Activated naive CD8-positive, alpha-beta T cell treated with anti-CD3 and anti-CD28 coated beads for 36 hours (primary cell): ENCODE measurements around the gene SLC36A4. TPM values are rescaled to one million over a fixed set of nuclear protein-coding genes. Genes with fewer than 3 reads are reported as not detected.
A peak's percentile ranks its signal among the peaks of the same experiment; 100 is the strongest.
"Not testable (repeated sequence)": the region's sequence is repeated elsewhere in the genome, so short reads cannot be mapped to it uniquely, and the experiment has no call there.

Experiments
- DNase-seq: peaks from one replicate; pipeline ENCODE4 v3.0.0; 2021
- H3K27ac Mint-ChIP-seq: one replicate; pipeline ENCODE4 v1.8.0; 2022; ENCODE audit warnings: mild to moderate bottlenecking, moderate library complexity, mixed read lengths
- H3K27me3 Mint-ChIP-seq: one replicate; pipeline ENCODE4 v1.8.0; 2022; ENCODE audit warnings: mild to moderate bottlenecking, mixed read lengths
- H3K36me3 Mint-ChIP-seq: one replicate; pipeline ENCODE4 v1.8.0; 2021; ENCODE audit warnings: mild to moderate bottlenecking, mixed read lengths
- H3K4me1 Mint-ChIP-seq: one replicate; pipeline ENCODE4 v1.8.0; 2021; ENCODE audit warnings: mixed read lengths
- H3K4me3 Mint-ChIP-seq: one replicate; pipeline ENCODE4 v1.8.0; 2022; ENCODE audit warnings: mild to moderate bottlenecking, moderate library complexity, mixed read lengths
- H3K9me3 Mint-ChIP-seq: one replicate; pipeline ENCODE4 v1.8.0; 2022; ENCODE audit warnings: mixed read lengths
- total RNA-seq, 2 experiments: library from RNA; stranded (reverse); gene quantifications; one replicate each; pipeline ENCODE4 v1.2.3, GENCODE V29; 2021

SLC36A4 gene
- total RNA-seq, 2 experiments from 2014 or later = 15.2 to 15.3 TPM

DNA sequence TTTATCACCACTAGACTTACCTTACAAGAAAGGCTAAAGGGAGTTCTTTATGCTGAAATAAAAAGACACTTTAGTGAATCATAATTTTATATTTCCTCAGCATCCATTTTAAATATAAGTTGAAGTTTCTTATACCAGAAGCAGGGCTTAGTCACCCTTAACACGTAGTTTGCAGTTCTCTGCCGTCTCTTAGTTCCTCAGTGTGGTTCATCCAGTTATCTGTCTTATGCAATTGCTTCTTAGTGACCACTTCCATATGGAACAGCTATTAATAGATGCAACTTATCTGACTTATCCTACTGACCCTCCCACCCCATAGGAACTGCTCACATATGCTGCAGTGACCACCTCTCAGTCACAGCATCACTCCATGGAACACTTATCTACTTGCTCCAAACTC is 11.7 kb upstream of the SLC36A4 start:
- peaks cover 9% of the 10 kb centered on the region for H3K27me3 Mint-ChIP-seq
- peaks cover 5% of the 10 kb centered on the region for H3K9me3 Mint-ChIP-seq
- no peak overlapping the region for H3K27ac Mint-ChIP-seq
- peaks cover 2% of the 10 kb centered on the region for H3K36me3 Mint-ChIP-seq
- no peaks in the 10 kb centered on the region for H3K4me1 Mint-ChIP-seq
- no peak overlapping the region for H3K4me3 Mint-ChIP-seq
- no peak for DNase-seq

DNA sequence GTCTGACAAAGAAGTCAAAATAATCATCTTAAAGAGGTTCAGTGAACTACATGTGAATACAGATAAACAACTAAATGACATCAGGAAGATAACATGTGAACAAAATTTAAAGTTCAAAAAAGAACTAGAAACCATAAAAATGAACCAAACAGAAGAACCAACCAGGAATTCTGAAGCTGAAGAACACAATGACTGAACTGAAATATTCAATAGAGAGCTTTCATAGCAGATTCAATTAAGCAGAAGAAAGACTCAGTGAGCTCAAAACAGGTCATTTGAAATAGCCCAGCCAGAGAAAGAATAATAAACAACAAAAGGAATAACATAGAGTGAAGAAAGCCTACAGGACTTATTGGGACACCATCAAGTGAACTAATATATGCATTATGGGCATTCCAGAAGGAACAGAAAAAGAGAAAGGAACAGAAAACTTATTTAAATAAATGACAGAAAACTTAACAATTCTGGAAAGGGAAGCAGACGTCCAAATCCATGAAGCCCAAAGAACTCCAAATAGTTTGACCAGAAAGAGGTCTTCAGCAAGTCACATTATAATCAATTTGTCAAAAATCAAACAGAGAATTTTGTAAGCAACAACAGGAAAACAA is 11.0 kb upstream of the SLC36A4 start:
- H3K27ac Mint-ChIP-seq = no peak overlapping the region
- peaks cover 5% of the 10 kb centered on the region for H3K9me3 Mint-ChIP-seq
- peaks cover 12% of the 10 kb centered on the region for H3K27me3 Mint-ChIP-seq
- H3K4me1 Mint-ChIP-seq = no peaks in the 10 kb centered on the region
- no peak overlapping the region for H3K4me3 Mint-ChIP-seq
- H3K36me3 Mint-ChIP-seq = peaks cover 2% of the 10 kb centered on the region
- DNase-seq = no peak

DNA sequence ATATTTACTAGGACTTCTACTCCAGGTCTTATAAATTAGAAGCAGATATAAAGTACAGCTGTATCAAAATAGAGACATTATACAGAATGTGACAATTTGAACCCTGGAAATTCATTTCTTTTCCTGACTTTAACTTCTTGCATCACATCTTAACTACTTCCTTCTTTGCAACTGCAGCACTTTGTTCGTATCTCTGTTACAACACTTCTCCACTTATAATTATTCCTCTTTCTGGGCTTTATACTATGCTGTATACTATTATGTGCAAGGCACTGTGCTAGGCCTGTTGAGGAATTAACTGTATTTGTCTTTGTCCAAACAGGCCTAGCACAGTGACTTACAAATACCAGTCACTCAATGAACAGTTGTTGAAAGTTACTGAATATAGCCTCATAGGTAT is 1.8 kb upstream of the SLC36A4 start:
- no peaks in the 10 kb centered on the region for H3K9me3 Mint-ChIP-seq
- no peak overlapping the region for H3K4me3 Mint-ChIP-seq
- H3K36me3 Mint-ChIP-seq = peaks cover 2% of the 10 kb centered on the region
- H3K27ac Mint-ChIP-seq = no peak overlapping the region
- no peak for DNase-seq
- peaks cover 10% of the 10 kb centered on the region for H3K4me1 Mint-ChIP-seq
- peaks cover 8% of the 10 kb centered on the region for H3K27me3 Mint-ChIP-seq

DNA sequence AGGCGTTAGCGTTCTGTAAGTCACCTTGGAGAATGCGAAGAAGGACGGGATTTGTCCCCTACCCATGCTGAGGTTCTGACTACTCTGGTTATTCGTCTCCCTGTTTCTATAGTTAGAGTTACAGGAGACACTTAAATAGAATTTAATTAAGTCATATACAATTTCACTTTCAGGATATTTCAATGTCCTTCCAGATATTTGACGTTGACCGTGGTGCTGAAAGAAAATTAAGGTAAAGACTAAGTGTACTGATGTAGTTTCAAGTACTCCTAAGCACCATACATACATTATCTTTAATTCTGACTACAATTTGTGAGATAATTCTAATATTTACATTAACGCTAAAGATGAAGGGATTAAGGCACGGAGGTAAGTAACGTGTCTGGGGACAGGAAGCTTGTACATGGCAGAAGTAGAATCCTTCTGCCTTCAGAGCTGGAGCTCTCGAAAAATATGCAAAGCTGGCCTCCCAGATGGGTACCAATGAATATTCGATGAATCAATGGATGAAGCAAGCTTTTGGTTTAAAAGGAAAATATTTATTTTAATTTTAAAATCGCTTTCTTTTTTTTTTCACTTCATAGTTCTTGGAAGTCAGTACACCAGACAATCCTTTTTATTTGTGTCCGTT is 539 bp upstream of the SLC36A4 start:
- H3K4me1 Mint-ChIP-seq = peaks cover 14% of the 10 kb centered on the region
- H3K9me3 Mint-ChIP-seq = no peaks in the 10 kb centered on the region
- peaks cover 5% of the 10 kb centered on the region for H3K27me3 Mint-ChIP-seq

DNA sequence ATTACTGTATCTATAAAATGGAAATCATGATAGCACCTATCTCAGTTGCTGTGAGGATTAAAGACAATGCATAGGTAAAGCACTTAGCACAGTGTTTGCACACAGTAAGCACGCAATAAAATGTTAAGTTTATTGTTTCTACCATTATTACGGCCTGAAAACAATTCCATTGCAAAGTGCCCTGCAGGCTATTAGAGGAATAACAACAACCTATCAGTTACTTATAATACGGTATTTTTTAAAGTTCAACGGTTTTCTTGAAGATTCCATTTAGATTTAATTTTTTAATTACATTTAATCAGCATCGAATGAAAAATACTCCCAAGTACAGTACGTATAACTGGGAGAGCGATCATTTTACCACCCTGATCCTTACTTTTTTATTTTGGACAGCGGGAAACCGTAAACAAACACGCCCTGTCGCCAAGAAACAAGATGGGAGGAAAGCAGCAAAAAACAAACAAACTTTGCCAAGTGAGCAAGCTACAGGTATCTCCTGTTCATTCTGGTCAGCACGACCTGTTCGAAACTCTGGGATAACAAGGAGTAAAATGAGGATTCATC is 893 bp downstream of the SLC36A4 start:
- H3K4me1 Mint-ChIP-seq = peaks cover 18% of the 10 kb centered on the region
- no peak for DNase-seq
- H3K27ac Mint-ChIP-seq = peak overlapping the region; percentile 94
- no peaks in the 10 kb centered on the region for H3K27me3 Mint-ChIP-seq
- H3K4me3 Mint-ChIP-seq = peak overlapping the region; percentile 95
- H3K36me3 Mint-ChIP-seq = peaks cover 6% of the 10 kb centered on the region
- H3K9me3 Mint-ChIP-seq = no peaks in the 10 kb centered on the region

More for the DNA sequence above, 539 bp upstream of the SLC36A4 start:
- DNase-seq = no peak
- peak overlapping the region; percentile 94 for H3K27ac Mint-ChIP-seq
- peak overlapping the region; percentile 95 for H3K4me3 Mint-ChIP-seq
- peaks cover 4% of the 10 kb centered on the region for H3K36me3 Mint-ChIP-seq

DNA sequence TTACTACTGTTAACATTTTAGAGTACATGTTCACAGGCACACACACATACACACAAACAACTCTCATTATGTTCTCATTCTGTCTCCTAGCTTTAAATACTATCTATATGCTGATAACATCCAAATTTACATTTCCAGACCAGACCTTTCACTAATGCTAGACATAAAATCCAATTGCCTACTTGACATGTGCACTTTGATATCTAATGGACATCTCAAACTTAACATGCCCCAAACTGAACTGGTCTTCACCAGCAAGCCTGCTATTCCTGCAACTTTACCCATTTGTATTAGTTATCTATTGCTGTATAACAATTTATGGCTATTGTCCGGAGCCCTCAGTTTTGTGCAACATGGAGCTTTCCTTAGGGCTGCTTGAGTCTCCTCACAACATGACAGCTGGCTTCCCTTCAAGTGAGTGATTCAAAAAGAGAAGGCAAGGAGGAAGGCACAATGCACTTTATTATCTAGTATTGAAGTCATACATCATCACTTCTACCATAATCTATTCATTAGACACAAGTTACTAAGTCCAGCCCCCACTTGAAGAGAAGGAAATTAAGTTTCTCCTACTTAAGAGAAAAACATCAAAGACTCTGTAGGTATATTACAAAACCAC is 3.0 kb downstream of the SLC36A4 start:
- no peak overlapping the region for H3K4me3 Mint-ChIP-seq
- DNase-seq = no peak
- no peak overlapping the region for H3K27ac Mint-ChIP-seq
- peaks cover 19% of the 10 kb centered on the region for H3K4me1 Mint-ChIP-seq
- H3K9me3 Mint-ChIP-seq = no peaks in the 10 kb centered on the region
- H3K27me3 Mint-ChIP-seq = no peaks in the 10 kb centered on the region
- peaks cover 6% of the 10 kb centered on the region for H3K36me3 Mint-ChIP-seq

DNA sequence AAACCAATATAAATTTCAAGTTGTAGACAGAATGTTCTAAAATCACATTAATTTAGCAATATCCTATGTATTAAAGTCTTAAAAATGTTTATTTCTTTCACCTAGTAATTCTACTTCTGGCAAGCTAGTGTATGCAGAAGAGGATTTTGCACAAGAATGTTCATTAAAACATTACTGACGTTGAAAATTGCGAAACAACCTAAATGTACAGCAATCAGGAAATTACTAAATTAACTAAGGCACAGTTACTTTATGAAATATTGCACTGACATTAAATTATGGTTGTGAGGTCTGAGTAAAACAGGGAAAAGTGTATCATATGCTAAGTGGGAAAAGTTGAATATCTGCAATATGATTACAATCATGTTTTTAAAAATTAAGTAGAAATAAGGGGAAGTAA is 4.1 kb downstream of the SLC36A4 start:
- H3K27ac Mint-ChIP-seq = no peak overlapping the region
- H3K9me3 Mint-ChIP-seq = peaks cover 1% of the 10 kb centered on the region
- H3K4me3 Mint-ChIP-seq = no peak overlapping the region
- no peaks in the 10 kb centered on the region for H3K27me3 Mint-ChIP-seq
- H3K4me1 Mint-ChIP-seq = peaks cover 19% of the 10 kb centered on the region
- H3K36me3 Mint-ChIP-seq = peaks cover 6% of the 10 kb centered on the region
- DNase-seq = no peak

DNA sequence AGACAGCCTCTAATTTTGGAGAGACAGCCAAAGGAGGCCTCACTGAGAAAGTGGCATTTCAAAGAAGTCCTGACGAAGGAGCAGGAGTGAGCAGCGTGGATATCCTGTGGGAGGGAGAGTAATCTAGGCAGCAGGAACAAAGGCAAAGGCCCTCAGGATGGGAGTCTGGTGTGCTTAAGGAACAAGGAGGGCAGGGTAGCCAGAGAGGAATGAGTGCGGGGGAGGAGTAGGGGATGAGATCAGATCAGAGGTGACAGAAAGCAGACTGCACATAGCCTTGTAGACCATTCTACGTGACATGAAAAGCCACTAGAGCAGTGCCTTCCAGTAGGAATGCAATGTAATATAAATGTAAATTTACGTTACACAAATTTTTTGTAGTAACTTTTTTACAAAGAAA is 5.6 kb downstream of the SLC36A4 start:
- Mint-ChIP-seq H3K9me3 (peaks cover 10% of the 10 kb centered on the region), H3K27ac (no peak overlapping the region), H3K4me3 (no peak overlapping the region), H3K27me3 (no peaks in the 10 kb centered on the region), H3K4me1 (peaks cover 19% of the 10 kb centered on the region), H3K36me3 (peaks cover 15% of the 10 kb centered on the region)
- no peak for DNase-seq

DNA sequence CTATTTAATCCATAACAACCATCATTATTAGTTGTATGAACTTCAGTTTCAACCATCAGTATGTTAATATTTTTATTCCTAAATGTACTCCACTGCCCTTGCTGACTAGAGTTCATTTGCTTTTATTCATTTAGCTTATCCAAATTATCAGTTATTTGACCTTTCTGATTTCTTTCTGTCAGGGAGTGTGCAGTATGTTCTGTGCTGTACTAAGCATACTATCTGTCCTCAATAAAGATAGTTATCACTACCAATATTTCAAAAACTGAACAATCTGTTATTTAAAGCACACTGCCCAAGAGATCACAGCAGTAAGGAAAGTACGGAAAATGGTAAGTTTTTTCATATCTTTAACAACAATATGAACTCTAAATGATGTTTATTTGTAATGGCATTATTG is 8.3 kb downstream of the SLC36A4 start:
- peaks cover 10% of the 10 kb centered on the region for H3K9me3 Mint-ChIP-seq
- no peak overlapping the region for H3K27ac Mint-ChIP-seq
- H3K4me3 Mint-ChIP-seq = no peak overlapping the region
- H3K27me3 Mint-ChIP-seq = no peaks in the 10 kb centered on the region
- DNase-seq = no peak
- H3K4me1 Mint-ChIP-seq = peaks cover 9% of the 10 kb centered on the region
- peaks cover 20% of the 10 kb centered on the region for H3K36me3 Mint-ChIP-seq

DNA sequence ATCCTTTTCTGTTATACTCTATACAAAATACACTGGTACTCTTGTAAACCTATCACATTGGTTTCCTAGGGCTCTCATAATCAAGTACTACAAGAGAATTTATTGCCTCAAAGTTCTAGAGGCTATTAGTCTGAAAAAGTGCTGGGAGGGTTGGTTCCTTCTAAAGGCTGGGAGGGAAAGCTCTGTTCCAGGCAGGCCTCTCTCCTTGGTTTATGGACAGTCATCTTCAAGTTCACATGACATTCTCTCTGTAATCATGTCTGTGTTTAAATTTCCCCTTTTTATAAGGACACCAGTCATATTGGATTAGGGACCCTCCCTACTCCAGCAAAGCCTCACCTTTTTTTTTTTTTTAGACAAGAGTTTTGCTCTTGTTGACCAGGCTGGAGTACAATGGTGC is 9.1 kb downstream of the SLC36A4 start:
- H3K36me3 Mint-ChIP-seq = peaks cover 19% of the 10 kb centered on the region
- H3K27ac Mint-ChIP-seq = no peak overlapping the region
- H3K27me3 Mint-ChIP-seq = no peaks in the 10 kb centered on the region
- H3K4me1 Mint-ChIP-seq = peaks cover 7% of the 10 kb centered on the region
- peaks cover 10% of the 10 kb centered on the region for H3K9me3 Mint-ChIP-seq
- no peak for DNase-seq
- H3K4me3 Mint-ChIP-seq = no peak overlapping the region

DNA sequence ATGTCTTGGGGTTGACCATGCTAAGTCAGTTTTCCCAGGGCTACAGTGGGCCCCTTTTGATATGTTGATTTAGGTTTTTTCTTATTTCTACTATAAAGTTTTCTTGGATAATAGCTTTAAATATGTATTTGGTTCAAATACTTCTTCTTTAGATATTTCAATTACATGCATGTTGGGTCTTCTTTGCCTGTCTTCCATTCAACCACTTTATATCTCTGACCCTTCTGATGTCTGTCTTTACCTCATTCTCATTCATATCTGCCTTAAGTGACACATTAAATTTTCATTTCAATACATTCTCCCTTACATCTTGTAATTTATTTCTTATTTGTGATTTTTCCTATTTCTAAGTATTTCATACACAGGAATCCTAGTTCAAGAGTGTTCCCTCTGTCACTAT is 10.5 kb downstream of the SLC36A4 start:
- peaks cover 7% of the 10 kb centered on the region for H3K4me1 Mint-ChIP-seq
- peaks cover 10% of the 10 kb centered on the region for H3K9me3 Mint-ChIP-seq
- peaks cover 23% of the 10 kb centered on the region for H3K36me3 Mint-ChIP-seq
- H3K27me3 Mint-ChIP-seq = no peaks in the 10 kb centered on the region
- no peak overlapping the region for H3K27ac Mint-ChIP-seq
- H3K4me3 Mint-ChIP-seq = no peak overlapping the region
- no peak for DNase-seq

DNA sequence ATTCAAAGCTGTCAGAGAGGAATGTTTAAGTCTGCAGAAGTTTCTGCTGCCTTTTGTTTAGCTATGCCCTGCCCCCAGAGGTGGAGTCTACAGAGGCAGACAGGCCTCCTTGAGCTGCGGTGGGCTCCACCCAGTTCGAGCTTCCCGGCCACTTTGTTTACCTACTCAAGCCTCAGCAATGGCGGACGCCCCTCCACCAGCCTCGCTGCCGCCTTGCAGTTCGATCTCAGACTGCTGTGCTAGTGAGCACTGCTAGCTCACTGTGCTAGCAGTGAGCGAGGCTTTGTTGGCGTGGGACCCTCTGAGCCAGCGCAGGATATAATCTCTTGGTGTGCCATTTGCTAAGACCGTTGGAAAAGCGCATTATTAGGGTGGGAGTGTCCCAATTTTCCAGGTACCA is 19.9 kb downstream of the SLC36A4 start:
- not testable (repeated sequence) for DNase-seq, H3K4me3 Mint-ChIP-seq, H3K4me1 Mint-ChIP-seq, H3K27ac Mint-ChIP-seq, H3K27me3 Mint-ChIP-seq, H3K9me3 Mint-ChIP-seq
- peaks cover 43% of the 10 kb centered on the region for H3K36me3 Mint-ChIP-seq

DNA sequence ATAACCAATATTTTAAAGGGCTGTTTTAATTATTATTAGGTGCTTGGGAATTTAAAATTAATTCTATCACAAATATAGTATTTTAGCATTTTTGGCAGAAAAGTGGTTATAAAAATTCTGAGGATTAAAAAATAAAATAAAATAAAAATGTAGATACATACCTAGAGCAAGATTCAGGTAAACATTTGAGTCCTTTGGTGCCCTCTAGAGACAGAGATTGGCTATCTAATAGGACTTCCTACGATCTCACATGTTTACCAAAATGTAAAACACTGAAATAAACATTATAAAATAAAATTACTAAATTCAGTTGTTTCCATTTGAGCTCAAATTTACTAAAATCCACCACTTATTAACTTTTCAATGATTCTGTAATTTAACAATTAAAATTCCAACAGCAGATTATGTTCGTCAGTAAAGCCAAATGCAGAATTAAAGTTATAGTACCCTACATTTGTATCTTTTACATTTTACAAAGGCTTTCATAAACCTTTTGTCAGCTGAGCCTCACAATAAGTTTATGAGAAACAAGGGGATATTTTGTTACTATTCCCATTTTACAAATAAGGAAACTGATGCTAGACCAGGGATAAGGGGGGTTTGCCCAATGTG is 27.7 kb downstream of the SLC36A4 start:
- Mint-ChIP-seq H3K36me3 (peaks cover 4% of the 10 kb centered on the region), H3K4me3 (no peak overlapping the region), H3K9me3 (no peaks in the 10 kb centered on the region), H3K27me3 (no peaks in the 10 kb centered on the region), H3K27ac (no peak overlapping the region), H3K4me1 (peaks cover 9% of the 10 kb centered on the region)
- DNase-seq = no peak

DNA sequence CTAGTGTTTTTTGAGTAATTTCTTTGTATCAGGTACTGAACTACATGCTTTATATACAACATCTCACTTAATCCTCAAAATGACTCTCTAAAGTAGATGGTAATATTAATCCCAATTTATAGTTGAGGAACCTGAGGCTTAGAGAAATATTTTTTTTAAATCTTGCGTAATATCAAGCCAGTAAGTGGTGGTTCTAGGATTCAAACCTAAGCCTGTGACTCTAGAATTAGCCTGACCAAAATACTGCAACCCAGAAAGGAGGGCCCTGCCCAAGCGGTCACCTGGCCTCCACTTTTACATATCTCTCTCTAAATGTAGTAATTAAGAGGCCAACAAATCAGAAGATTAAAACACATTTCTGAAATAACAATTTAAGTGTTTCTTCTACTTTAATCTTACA is 28.6 kb downstream of the SLC36A4 start:
- Mint-ChIP-seq H3K4me1 (peaks cover 9% of the 10 kb centered on the region), H3K27me3 (no peaks in the 10 kb centered on the region), H3K27ac (no peak overlapping the region), H3K36me3 (peaks cover 10% of the 10 kb centered on the region), H3K4me3 (no peak overlapping the region), H3K9me3 (no peaks in the 10 kb centered on the region)
- no peak for DNase-seq

DNA sequence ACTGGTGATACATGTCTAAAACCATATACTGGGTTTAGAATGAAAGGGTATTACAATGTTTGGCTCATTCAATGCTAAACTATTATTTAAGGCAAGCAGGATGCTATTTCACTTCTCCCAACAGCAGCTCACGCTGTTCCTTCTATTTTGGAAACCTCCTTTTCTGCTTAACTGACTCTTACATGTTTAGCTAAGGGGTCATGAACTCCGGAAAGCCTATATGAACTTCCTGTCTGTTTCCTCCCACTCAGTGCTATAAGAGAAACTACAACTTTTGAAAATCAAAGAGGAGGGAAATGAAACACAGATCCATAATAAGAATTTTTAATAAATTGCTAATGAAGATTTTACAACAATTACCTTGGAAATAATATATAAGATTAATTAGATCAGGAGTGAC is 30.9 kb downstream of the SLC36A4 start:
- no peak overlapping the region for H3K4me3 Mint-ChIP-seq
- H3K9me3 Mint-ChIP-seq = no peaks in the 10 kb centered on the region
- peaks cover 9% of the 10 kb centered on the region for H3K4me1 Mint-ChIP-seq
- peaks cover 16% of the 10 kb centered on the region for H3K36me3 Mint-ChIP-seq
- H3K27me3 Mint-ChIP-seq = no peaks in the 10 kb centered on the region
- no peak for DNase-seq
- no peak overlapping the region for H3K27ac Mint-ChIP-seq
